Stimulated activated CD4-positive, alpha-beta T cell treated with anti-CD3 and anti-CD28 coated beads, Interleukin-1b, Interleukin-23, amount 100 ng/mL, for 4 hours (primary cell): ENCODE results near the gene CAMTA1.

Source experiments
- DNase-seq, 2 donors: peaks; one replicate each; pipeline ENCODE4 v3.0.0-alpha.2; 2020; ENCODE audit warnings: low read depth in 2 of 2

CAMTA1 gene

GRCh38 chr1:7573481-7573880 is 788.2 kb downstream of the CAMTA1 start:
- no peak for DNase-seq

GRCh38 chr1:7574121-7575040 is 789.1 kb downstream of the CAMTA1 start:
- no peak for DNase-seq

- DNase-seq, result no peak
These were observed 789.8 kb downstream of the CAMTA1 start for GRCh38 chr1:7575041-7575400.

GRCh38 chr1:7576946-7577657 is 791.8 kb downstream of the CAMTA1 start:
- no peak for DNase-seq

- no peak for DNase-seq
These were observed 793.0 kb downstream of the CAMTA1 start for GRCh38 chr1:7578206-7578605.

GRCh38 chr1:7579016-7579415 is 793.8 kb downstream of the CAMTA1 start:
- no peak for DNase-seq

- no peak for DNase-seq
These were observed 794.9 kb downstream of the CAMTA1 start for GRCh38 chr1:7579831-7580804.

- no peak for DNase-seq
These were observed 795.9 kb downstream of the CAMTA1 start for GRCh38 chr1:7580923-7581753.

GRCh38 chr1:7581754-7582459 is 796.7 kb downstream of the CAMTA1 start:
- no peak for DNase-seq

- no peak for DNase-seq
These were observed 797.3 kb downstream of the CAMTA1 start for GRCh38 chr1:7582460-7582972.

- no peak for DNase-seq
These were observed 798.2 kb downstream of the CAMTA1 start for GRCh38 chr1:7583291-7584096.

- no peak for DNase-seq
These were observed 798.9 kb downstream of the CAMTA1 start for GRCh38 chr1:7584157-7584556.

- no peak for DNase-seq
These were observed 799.4 kb downstream of the CAMTA1 start for GRCh38 chr1:7584643-7585042.

- DNase-seq, result no peak
These were observed 800.1 kb downstream of the CAMTA1 start for GRCh38 chr1:7585216-7585907.

GRCh38 chr1:7586031-7586941 is 801.0 kb downstream of the CAMTA1 start:
- no peak for DNase-seq

- DNase-seq, result no peak
These were observed 802.0 kb downstream of the CAMTA1 start for GRCh38 chr1:7587108-7587772.
